Measurements from ENCODE around the gene MAPK10.
"Not testable (repeated sequence)": the region's sequence is repeated elsewhere in the genome, so short reads cannot be mapped to it uniquely, and the experiment has no call there.

Gene MAPK10

GRCh38 chr4:86100539-86101215 lies 259.2 kb downstream of the MAPK10 start:
- DNase-seq = no peak

GRCh38 chr4:86099348-86099747 lies 260.5 kb downstream of the MAPK10 start:
- DNase-seq = no peak

GRCh38 chr4:86098691-86099090 lies 261.2 kb downstream of the MAPK10 start:
- DNase-seq = no peak

- no peak for DNase-seq
These were observed 263.5 kb downstream of the MAPK10 start for GRCh38 chr4:86096373-86096772.

GRCh38 chr4:86092684-86093083 lies 267.2 kb downstream of the MAPK10 start:
- DNase-seq = no peak

- no peak for DNase-seq
These were observed 268.7 kb downstream of the MAPK10 start for GRCh38 chr4:86091201-86091600.

GRCh38 chr4:86089781-86090323 lies 270.0 kb downstream of the MAPK10 start:
- no peak for DNase-seq

- no peak for DNase-seq
These were observed 270.8 kb downstream of the MAPK10 start for GRCh38 chr4:86089053-86089452.

- not testable (repeated sequence) for DNase-seq
These were observed 284.1 kb downstream of the MAPK10 start for GRCh38 chr4:86075796-86076195.

- no peak for DNase-seq
These were observed 299.5 kb downstream of the MAPK10 start for GRCh38 chr4:86060341-86060740.

- no peak for DNase-seq
These were observed 301.2 kb downstream of the MAPK10 start for GRCh38 chr4:86058621-86059020.

GRCh38 chr4:86055898-86056297 lies 304.0 kb downstream of the MAPK10 start:
- DNase-seq = no peak

GRCh38 chr4:86054286-86055032 lies 305.4 kb downstream of the MAPK10 start:
- no peak for DNase-seq

GRCh38 chr4:86050496-86050895 lies 309.4 kb downstream of the MAPK10 start:
- DNase-seq = no peak

- no peak for DNase-seq
These were observed 311.4 kb downstream of the MAPK10 start for GRCh38 chr4:86048426-86048825.

GRCh38 chr4:86044593-86044985 lies 315.3 kb downstream of the MAPK10 start:
- DNase-seq = no peak

- no peak for DNase-seq
These were observed 315.9 kb downstream of the MAPK10 start for GRCh38 chr4:86043755-86044592.

- DNase-seq = no peak
These were observed 321.8 kb downstream of the MAPK10 start for GRCh38 chr4:86038037-86038436.

GRCh38 chr4:86036736-86037135 lies 323.1 kb downstream of the MAPK10 start:
- no peak for DNase-seq

- DNase-seq = no peak
These were observed 324.2 kb downstream of the MAPK10 start for GRCh38 chr4:86035688-86036087.

GRCh38 chr4:86034616-86035015 lies 325.2 kb downstream of the MAPK10 start:
- DNase-seq = no peak

GRCh38 chr4:86033171-86033570 lies 326.7 kb downstream of the MAPK10 start:
- DNase-seq = no peak

- DNase-seq = no peak
These were observed 327.3 kb downstream of the MAPK10 start for GRCh38 chr4:86032476-86033022.
